ENCODE data around the gene AMBRA1. TPM values are rescaled to one million over a fixed set of nuclear protein-coding genes. Genes with fewer than 3 reads are reported as not detected.

The AMBRA1 gene
- total RNA-seq, 4 donors from 2014 or later, result 43.4 to 48.9 (median 46.3) TPM

- Histone ChIP-seq H3K9me3 (no peaks in the 10 kb centered on the region), H3K27me3 (no peaks in the 10 kb centered on the region), H3K36me3 (no peaks in the 10 kb centered on the region), H3K27ac (peak overlapping the region; percentile 71 to 86 (median 79)), H3K4me1 (peaks cover 17 to 53% (median 34%) of the 10 kb centered on the region in 4 donors), H3K4me3 (peak overlapping the region in 3 of 4 donors; percentile 24 to 49 (median 31))
- in situ Hi-C loops (cut with MboI; ENCODE audit: low pct_ligation_motif_present in 1 of 4, low pct_unique_long_range_greater_than_20kb in 1 of 4, low sequenced_read_pairs in 3 of 4) (no loop called here), intact Hi-C loops (cut with DNase I; ENCODE audit: low total_unique reads) (no loop called here)
- DNase-seq, result no peak
- WGBS, 2 donors (ENCODE audit: low coverage in 1 of 2), result 30 to 40% methylated on average over 1 of the region's 1 CpG
- no peak for TF ChIP-seq EP300 (IDR thresholded peaks at IDR 0.05; ENCODE audit: low read depth)
- no peak for TF ChIP-seq CTCF (IDR thresholded peaks at IDR 0.05)
- no peak for TF ChIP-seq POLR2AphosphoS5 (IDR thresholded peaks at IDR 0.05)
- no peak for TF ChIP-seq POLR2A (IDR thresholded peaks at IDR 0.05)
Observed at GRCh38 chr11:46559815-46560214, 34.0 kb downstream of the AMBRA1 start.

GRCh38 chr11:46557684-46558151 lies 36.1 kb downstream of the AMBRA1 start:
- no peak for DNase-seq
- H3K4me3 ChIP-seq, result no peak overlapping the region
- WGBS, 2 donors (ENCODE audit: low coverage in 1 of 2), result 80 to 87% methylated on average over 2 to 7 of the region's 7 CpGs
- H3K4me1 ChIP-seq, result peaks cover 30 to 74% (median 55%) of the 10 kb centered on the region in 4 donors
- in situ Hi-C loops (cut with MboI; ENCODE audit: low pct_ligation_motif_present in 1 of 4, low pct_unique_long_range_greater_than_20kb in 1 of 4, low sequenced_read_pairs in 3 of 4), result no loop called here
- TF ChIP-seq POLR2A (IDR thresholded peaks at IDR 0.05) (no peak), EP300 (IDR thresholded peaks at IDR 0.05; ENCODE audit: low read depth) (no peak), POLR2AphosphoS5 (IDR thresholded peaks at IDR 0.05) (no peak), CTCF (IDR thresholded peaks at IDR 0.05) (no peak)
- no peaks in the 10 kb centered on the region for H3K9me3 ChIP-seq
- H3K27ac ChIP-seq, result no peak overlapping the region
- no peaks in the 10 kb centered on the region for H3K27me3 ChIP-seq
- H3K36me3 ChIP-seq, result no peaks in the 10 kb centered on the region
- intact Hi-C loops (cut with DNase I; ENCODE audit: low total_unique reads), result no loop called here

GRCh38 chr11:46555267-46556054 lies 38.4 kb downstream of the AMBRA1 start:
- DNase-seq, result no peak
- Histone ChIP-seq H3K9me3 (no peaks in the 10 kb centered on the region), H3K36me3 (no peaks in the 10 kb centered on the region), H3K4me1 (peaks cover 25 to 56% (median 45%) of the 10 kb centered on the region in 4 donors), H3K27ac (peak overlapping the region; percentile 81 to 88 (median 86)), H3K27me3 (no peaks in the 10 kb centered on the region), H3K4me3 (no peak overlapping the region)
- intact Hi-C loops (cut with DNase I; ENCODE audit: low total_unique reads), result no loop called here
- TF ChIP-seq CTCF (IDR thresholded peaks at IDR 0.05) (no peak), POLR2A (IDR thresholded peaks at IDR 0.05) (no peak), EP300 (IDR thresholded peaks at IDR 0.05; ENCODE audit: low read depth) (no peak), POLR2AphosphoS5 (IDR thresholded peaks at IDR 0.05) (no peak)
- 22 to 44% methylated on average over 2 of the region's 2 CpGs for WGBS, 2 donors (ENCODE audit: low coverage in 1 of 2)
- in situ Hi-C loops (cut with MboI; ENCODE audit: low pct_ligation_motif_present in 1 of 4, low pct_unique_long_range_greater_than_20kb in 1 of 4, low sequenced_read_pairs in 3 of 4), result no loop called here

GRCh38 chr11:46554213-46555147 lies 39.3 kb downstream of the AMBRA1 start:
- peak overlapping the region; percentile 81 to 88 (median 86) for H3K27ac ChIP-seq
- in situ Hi-C loops (cut with MboI; ENCODE audit: low pct_ligation_motif_present in 1 of 4, low pct_unique_long_range_greater_than_20kb in 1 of 4, low sequenced_read_pairs in 3 of 4) (no loop called here), intact Hi-C loops (cut with DNase I; ENCODE audit: low total_unique reads) (no loop called here)
- TF ChIP-seq POLR2AphosphoS5 (IDR thresholded peaks at IDR 0.05) (peak; percentile 37 to 80 (median 55)), CTCF (IDR thresholded peaks at IDR 0.05) (no peak)
- no peaks in the 10 kb centered on the region for H3K9me3 ChIP-seq
- peaks cover 25 to 46% (median 37%) of the 10 kb centered on the region in 4 donors for H3K4me1 ChIP-seq
- 50 to 57% methylated on average over 5 of the region's 5 CpGs for WGBS, 2 donors (ENCODE audit: low coverage in 1 of 2)
- no peak for DNase-seq
- no peaks in the 10 kb centered on the region for H3K36me3 ChIP-seq
- no peak overlapping the region for H3K4me3 ChIP-seq
- no peaks in the 10 kb centered on the region for H3K27me3 ChIP-seq

Data from transverse colon (tissue), 4 donors.